Progenitor cell of endocrine pancreas (in vitro differentiated cells): ENCODE measurements around the gene GPATCH2L. TPM values are rescaled to one million over a fixed set of nuclear protein-coding genes. Genes with fewer than 3 reads are reported as not detected.
A peak's percentile ranks its signal among the peaks of the same experiment; 100 is the strongest.

Experiments used
- DNase-seq: peaks from one replicate; pipeline ENCODE4 v3.0.0; 2021; ENCODE audit warnings: low spot score; ENCODE audit not compliant: unreplicated experiment
- H3K27ac Mint-ChIP-seq: 2 replicates; pipeline ENCODE4 v1.8.0; 2021; ENCODE audit warnings: mild to moderate bottlenecking, moderate library complexity, mixed read lengths
- H3K27me3 Mint-ChIP-seq: 2 replicates; pipeline ENCODE4 v1.8.0; 2021; ENCODE audit warnings: mixed read lengths
- H3K36me3 Mint-ChIP-seq: 2 replicates; pipeline ENCODE4 v1.8.0; 2022; ENCODE audit warnings: mixed read lengths; ENCODE audit not compliant: insufficient read depth
- H3K4me1 Mint-ChIP-seq: 2 replicates; pipeline ENCODE4 v1.8.0; 2021; ENCODE audit warnings: low read depth, mixed read lengths
- H3K4me3 Mint-ChIP-seq: 2 replicates; pipeline ENCODE4 v1.8.0; 2021; ENCODE audit warnings: low read depth, mild to moderate bottlenecking, moderate library complexity, mixed read lengths
- H3K9me3 Mint-ChIP-seq: 2 replicates; pipeline ENCODE4 v1.8.0; 2021; ENCODE audit warnings: low read depth, mixed read lengths
- CTCF ChIP-seq: fragments of 200-600 bp; sonication (generic); IDR thresholded peaks from one replicate; pipeline ENCODE4 v1.5.0; 2021; ENCODE audit warnings: antibody characterized with exemption, mild to moderate bottlenecking; ENCODE audit not compliant: unreplicated experiment
- long read RNA-seq: library from polyadenylated mRNA; unstranded; transcript quantifications from one replicate; pipeline ENCODE4 v2.0.0, GENCODE V29; 2020
- total RNA-seq: library from RNA; stranded (reverse); gene quantifications from 2 replicates; pipeline ENCODE4 v1.2.1, GENCODE V29; 2021

Gene GPATCH2L
- total RNA-seq: 73.3 TPM in 2 replicates
- long read RNA-seq, full-length matches to known transcripts: 31 of 87 reads
- long read RNA-seq, partial matches to known transcripts: 27 of 87 reads
- long read RNA-seq, other reads (novel, unspliced or antisense): 29 of 87 reads

GRCh38 chr14:76151398-76152332 lies at the start of gene GPATCH2L:
TSS of gene GPATCH2L (plus strand) at chr14:76151922. CDS start at chr14:76154364, 2,442 bp downstream.
- H3K4me1 Mint-ChIP-seq: peaks cover 27% of the 10 kb centered on the region
- peak within 1 kb of the TSS; percentile 99 for H3K27ac Mint-ChIP-seq
- DNase-seq: peak; percentile 96
- no peak for TF ChIP-seq CTCF
- H3K9me3 Mint-ChIP-seq: peaks cover 6% of the 10 kb centered on the region
- H3K27me3 Mint-ChIP-seq: peaks cover 8% of the 10 kb centered on the region
- H3K36me3 Mint-ChIP-seq: peaks cover 4% of the 10 kb centered on the region
- H3K4me3 Mint-ChIP-seq: peak within 1 kb of the TSS; percentile 93

- Mint-ChIP-seq H3K27me3 (peaks cover 32% of the 10 kb centered on the region), H3K27ac (no peak overlapping the region), H3K36me3 (no peaks in the 10 kb centered on the region), H3K4me1 (no peaks in the 10 kb centered on the region), H3K9me3 (no peaks in the 10 kb centered on the region), H3K4me3 (no peak overlapping the region)
- no peak for TF ChIP-seq CTCF
- DNase-seq: no peak
Observed at GRCh38 chr14:76104802-76105355, 46.8 kb upstream of the GPATCH2L start.

GRCh38 chr14:76106188-76106587 lies 45.5 kb upstream of the GPATCH2L start:
- no peak overlapping the region for H3K27ac Mint-ChIP-seq
- H3K36me3 Mint-ChIP-seq: no peaks in the 10 kb centered on the region
- no peak for DNase-seq
- no peaks in the 10 kb centered on the region for H3K4me1 Mint-ChIP-seq
- peaks cover 27% of the 10 kb centered on the region for H3K27me3 Mint-ChIP-seq
- H3K9me3 Mint-ChIP-seq: no peaks in the 10 kb centered on the region
- no peak for TF ChIP-seq CTCF
- no peak overlapping the region for H3K4me3 Mint-ChIP-seq

GRCh38 chr14:76109087-76109880 lies 42.4 kb upstream of the GPATCH2L start:
- H3K27ac Mint-ChIP-seq: no peak overlapping the region
- no peak for TF ChIP-seq CTCF
- H3K36me3 Mint-ChIP-seq: no peaks in the 10 kb centered on the region
- H3K27me3 Mint-ChIP-seq: peaks cover 37% of the 10 kb centered on the region
- H3K4me3 Mint-ChIP-seq: no peak overlapping the region
- DNase-seq: no peak
- H3K9me3 Mint-ChIP-seq: no peaks in the 10 kb centered on the region
- H3K4me1 Mint-ChIP-seq: no peaks in the 10 kb centered on the region
